NCI-H2107 treated with DMSO at 0.1 percent for 48 hours (cell line): ENCODE measurements around the gene DSTN.
"Not testable (repeated sequence)": the region's sequence is repeated elsewhere in the genome, so short reads cannot be mapped to it uniquely, and the experiment has no call there.

Experiments used
- DNase-seq: peaks from one replicate; lab custom pipeline; 2025; ENCODE audit not compliant: unreplicated experiment; lab: John Stamatoyannopoulos, UW

The DSTN gene

GRCh38 chr20:17648791-17649730, 79.2 kb downstream of the DSTN start:
- peak; percentile 23 for DNase-seq

GRCh38 chr20:17650301-17651128, 80.6 kb downstream of the DSTN start:
- no peak for DNase-seq

GRCh38 chr20:17651129-17651759, 81.4 kb downstream of the DSTN start:
- DNase-seq, result no peak

GRCh38 chr20:17651760-17652388, 82.0 kb downstream of the DSTN start:
- no peak for DNase-seq

- DNase-seq, result no peak
These were observed 82.5 kb downstream of the DSTN start for GRCh38 chr20:17652411-17652810.

- DNase-seq, result no peak
These were observed 84.2 kb downstream of the DSTN start for GRCh38 chr20:17653835-17654648.

- DNase-seq, result no peak
These were observed 84.9 kb downstream of the DSTN start for GRCh38 chr20:17654649-17655285.

GRCh38 chr20:17655286-17655651, 85.4 kb downstream of the DSTN start:
- DNase-seq, result no peak

- no peak for DNase-seq
These were observed 86.1 kb downstream of the DSTN start for GRCh38 chr20:17655865-17656479.

- no peak for DNase-seq
These were observed 87.4 kb downstream of the DSTN start for GRCh38 chr20:17657079-17657825.

- DNase-seq, result no peak
These were observed 88.2 kb downstream of the DSTN start for GRCh38 chr20:17657898-17658647.

- no peak for DNase-seq
These were observed 88.7 kb downstream of the DSTN start for GRCh38 chr20:17658648-17658993.

- not testable (repeated sequence) for DNase-seq
These were observed 89.5 kb downstream of the DSTN start for GRCh38 chr20:17659344-17659743.
